HG03565 (cell line): ENCODE measurements around the gene BCL11B.

Experiments
- ATAC-seq: cut with Tn5 transposase; IDR thresholded peaks from one replicate; pipeline ENCODE4 v1.9.1; 2021; ENCODE audit warnings: mild to moderate bottlenecking, moderate library complexity; ENCODE audit not compliant: unreplicated experiment

The BCL11B gene

GRCh38 chr14:99169776-99170356 is 102.1 kb downstream of the BCL11B start:
- ATAC-seq, result no peak

GRCh38 chr14:99168330-99168729 is 103.7 kb downstream of the BCL11B start:
- ATAC-seq, result no peak

- ATAC-seq, result no peak
Observed at GRCh38 chr14:99166506-99166905, 105.5 kb downstream of the BCL11B start.

GRCh38 chr14:99164712-99165111 is 107.3 kb downstream of the BCL11B start:
- no peak for ATAC-seq

- ATAC-seq, result no peak
Observed at GRCh38 chr14:99163446-99163845, 108.6 kb downstream of the BCL11B start.

- ATAC-seq, result no peak
Observed at GRCh38 chr14:99159341-99160340, 112.4 kb downstream of the BCL11B start.

GRCh38 chr14:99158646-99159165 is 113.3 kb downstream of the BCL11B start:
- ATAC-seq, result no peak

- ATAC-seq, result no peak
Observed at GRCh38 chr14:99158150-99158549, 113.8 kb downstream of the BCL11B start.

- ATAC-seq, result no peak
Observed at GRCh38 chr14:99157676-99158075, 114.3 kb downstream of the BCL11B start.

- ATAC-seq, result no peak
Observed at GRCh38 chr14:99157246-99157645, 114.8 kb downstream of the BCL11B start.

GRCh38 chr14:99156814-99157213 is 115.2 kb downstream of the BCL11B start:
- ATAC-seq, result no peak

- no peak for ATAC-seq
Observed at GRCh38 chr14:99156090-99156425, 115.9 kb downstream of the BCL11B start.

- ATAC-seq, result no peak
Observed at GRCh38 chr14:99155173-99156089, 116.6 kb downstream of the BCL11B start.

- ATAC-seq, result no peak
Observed at GRCh38 chr14:99150236-99150635, 121.8 kb downstream of the BCL11B start.

- ATAC-seq, result no peak
Observed at GRCh38 chr14:99148861-99149610, 123.0 kb downstream of the BCL11B start.

- ATAC-seq, result no peak
Observed at GRCh38 chr14:99148131-99148530, 123.9 kb downstream of the BCL11B start.

- ATAC-seq, result no peak
Observed at GRCh38 chr14:99147366-99147740, 124.6 kb downstream of the BCL11B start.

GRCh38 chr14:99146616-99147365 is 125.2 kb downstream of the BCL11B start:
- no peak for ATAC-seq

GRCh38 chr14:99145307-99145706 is 126.7 kb downstream of the BCL11B start:
- ATAC-seq, result no peak

GRCh38 chr14:99143793-99144192 is 128.2 kb downstream of the BCL11B start:
- ATAC-seq, result no peak
